SK-N-SH (cell line): ENCODE results near the gene ZNF622. TPM values are rescaled to one million over a fixed set of nuclear protein-coding genes. Genes with fewer than 3 reads are reported as not detected.

Experiments
- CTCF ChIA-PET: fragments of 300-600, 350-600 bp; formaldehyde crosslinking; extraction: SDS; loops from one replicate; lab custom pipeline; 2021; lab: Yijun Ruan, JAX
- POLR2A ChIA-PET: fragments of 350-600 bp; sonication (Branson Sonifier 250); formaldehyde crosslinking; extraction: SDS; loops from one replicate; lab custom pipeline; 2020; ENCODE audit warnings: antibody characterized with exemption, inconsistent platforms; lab: Yijun Ruan, JAX
- DNase-seq: peaks from one replicate; pipeline ENCODE4 v3.0.0; 2012
- H2AFZ ChIP-seq: fragments of 200-600 bp; sonication (generic); 2 replicates; pipeline ENCODE4 v1.8.1; 2016; ENCODE audit warnings: antibody characterized with exemption, mild to moderate bottlenecking, low read depth
- H3F3A ChIP-seq: fragments of 200-600 bp; sonication (generic); replicated peaks from 2 replicates; pipeline ENCODE3; 2016; ENCODE audit warnings: antibody characterized with exemption, mild to moderate bottlenecking; ENCODE audit not compliant: insufficient read depth
- H3K27ac ChIP-seq, 2 experiments: fragments of 200-500 bp in 1 of 2; fragments of 200-600 bp in 1 of 2; sonication (Bioruptor generic) in 1 of 2; sonication (generic), shearing (Covaris generic) in 1 of 2; 2 replicates each; pipeline versions ENCODE4 v1.5.1 to v1.6.1; 2014 to 2016; ENCODE audit warnings: low read depth in 2 of 2, inconsistent platforms in 1 of 2, low read length in 1 of 2, mild to moderate bottlenecking in 1 of 2, mixed read lengths in 1 of 2
- H3K27me3 ChIP-seq: fragments of 200-600 bp; sonication (generic), shearing (Covaris generic); 2 replicates; pipeline ENCODE4 v1.6.1; 2016; ENCODE audit warnings: mixed run types; ENCODE audit not compliant: insufficient read depth
- H3K36me3 ChIP-seq, 2 experiments: fragments of 200-500 bp in 1 of 2; fragments of 200-600 bp in 1 of 2; sonication (Bioruptor generic) in 1 of 2; sonication (generic) in 1 of 2; replicated peaks in 1 of 2; 2 replicates each; pipeline versions ENCODE3 to v1.5.1; 2014 to 2016; ENCODE audit warnings: low read length in 1 of 2, mild to moderate bottlenecking in 1 of 2; ENCODE audit not compliant: insufficient read depth in 2 of 2, control insufficient read depth in 1 of 2
- H3K4me1 ChIP-seq, 2 experiments: fragments of 200-500 bp in 1 of 2; fragments of 200-600 bp in 1 of 2; sonication (Bioruptor generic) in 1 of 2; sonication (generic), shearing (Covaris generic) in 1 of 2; 2 replicates each; pipeline versions ENCODE4 v1.5.1 to v1.6.1; 2014 to 2016; ENCODE audit warnings: low read depth in 1 of 2, low read length in 1 of 2, mixed run types in 1 of 2; ENCODE audit not compliant: insufficient read depth in 2 of 2, control insufficient read depth in 1 of 2
- H3K4me2 ChIP-seq: fragments of 200-600 bp; sonication (generic), shearing (Covaris generic); 2 replicates; pipeline ENCODE4 v1.6.1; 2017; ENCODE audit warnings: mixed run types
- H3K4me3 ChIP-seq, 2 experiments: fragments of 200-500 bp in 1 of 2; fragments of 200-600 bp in 1 of 2; sonication (Bioruptor generic) in 1 of 2; sonication (generic), shearing (Covaris generic) in 1 of 2; 2 replicates each; pipeline versions ENCODE4 v1.5.1 to v1.8.1; 2014 to 2016; ENCODE audit warnings: low read depth in 2 of 2, inconsistent platforms in 1 of 2, low read length in 1 of 2, mild to moderate bottlenecking in 1 of 2, mixed read lengths in 1 of 2, moderate library complexity in 1 of 2
- H3K79me2 ChIP-seq: fragments of 200-600 bp; sonication (generic); 2 replicates; pipeline ENCODE4 v1.8.1; 2017; ENCODE audit warnings: mild to moderate bottlenecking; ENCODE audit not compliant: insufficient read depth
- H3K9ac ChIP-seq: fragments of 200-600 bp; sonication (generic); 2 replicates; pipeline ENCODE4 v1.6.1; 2017; ENCODE audit warnings: mixed run types
- H3K9me2 ChIP-seq: fragments of 200-600 bp; sonication (generic); 2 replicates; pipeline ENCODE4 v1.6.1; 2017; ENCODE audit warnings: mixed run types
- H3K9me3 ChIP-seq: fragments of 200-600 bp; sonication (generic); 2 replicates; pipeline ENCODE4 v1.6.1; 2017; ENCODE audit warnings: mixed run types, mild to moderate bottlenecking, moderate library complexity
- H4K20me1 ChIP-seq: fragments of 200-600 bp; sonication (generic); 2 replicates; pipeline ENCODE4 v1.6.1; 2017; ENCODE audit warnings: mild to moderate bottlenecking, mixed run types; ENCODE audit not compliant: insufficient read depth
- EP300 ChIP-seq, 2 experiments: IDR thresholded peaks; 2 replicates each; pipeline versions ENCODE4 v1.4.0 to v1.6.1; 2012; ENCODE audit warnings: borderline replicate concordance in 1 of 2, low read depth in 1 of 2, low read length in 1 of 2
- EZH2phosphoT487 ChIP-seq: fragments of 200-600 bp; sonication (generic); IDR thresholded peaks from 2 replicates; pipeline ENCODE4 v1.6.1; 2017; ENCODE audit warnings: low read depth, mixed run types, mild to moderate bottlenecking, antibody characterized with exemption, moderate library complexity, borderline replicate concordance
- FOXJ3 ChIP-seq: sonication (generic); formaldehyde crosslinking; IDR thresholded peaks from 2 replicates; pipeline ENCODE4 v1.5.1; 2020; ENCODE audit warnings: mild to moderate bottlenecking, missing genetic modification reagents
- FOXM1 ChIP-seq: IDR thresholded peaks from 2 replicates; pipeline ENCODE4 v1.4.0; 2012; ENCODE audit warnings: low read depth, mild to moderate bottlenecking
- MAX ChIP-seq: IDR thresholded peaks from 2 replicates; pipeline ENCODE4 v1.4.0; 2012; ENCODE audit warnings: low read depth
- MEF2A ChIP-seq: IDR thresholded peaks from 2 replicates; pipeline ENCODE4 v1.4.0; 2012; ENCODE audit warnings: low read depth, borderline replicate concordance
- MXI1 ChIP-seq: IDR thresholded peaks from 2 replicates; pipeline ENCODE4 v1.6.1; 2012; ENCODE audit warnings: mild to moderate bottlenecking, low read depth, low read length, improper control_type of control experiment
- NFIC ChIP-seq: IDR thresholded peaks from 2 replicates; pipeline ENCODE4 v1.4.0; 2012; ENCODE audit warnings: borderline replicate concordance
- NRF1 ChIP-seq: IDR thresholded peaks from 2 replicates; pipeline ENCODE4 v1.6.1; 2012; ENCODE audit warnings: low read depth, mild to moderate bottlenecking, low read length
- RAD21 ChIP-seq: IDR thresholded peaks from 2 replicates; pipeline ENCODE4 v1.6.1; 2012; ENCODE audit warnings: mild to moderate bottlenecking, low read length
- RCOR1 ChIP-seq: fragments of 150-350 bp; IDR thresholded peaks from 2 replicates; pipeline ENCODE4 v1.6.1; 2017; ENCODE audit warnings: antibody characterized with exemption, low read length
- TAF1 ChIP-seq: IDR thresholded peaks from 2 replicates; pipeline ENCODE4 v1.6.1; 2012; ENCODE audit warnings: low read depth, mild to moderate bottlenecking, low read length, moderate library complexity, borderline replicate concordance
- TEAD4 ChIP-seq: IDR thresholded peaks from 2 replicates; pipeline ENCODE4 v1.4.0; 2012; ENCODE audit warnings: mild to moderate bottlenecking, borderline replicate concordance; ENCODE audit not compliant: insufficient read depth
- WGBS: methylation state at CpG from one replicate; pipeline ENCODE4 v1.1.6; 2017; ENCODE audit warnings: low lambda C conversion rate; 5-methylcytosine and 5-hydroxymethylcytosine counted together
- polyA plus RNA-seq, 3 experiments: library from polyadenylated mRNA; depleted of rRNA; stranded (reverse); fragments of >200 nt; gene quantifications; 2 replicates each; pipeline ENCODE4 v1.2.3, GENCODE V29; 2012
- TF ChIP-seq, protein P1 (sequence below): IDR thresholded peaks from 2 replicates; pipeline ENCODE4 v1.4.0; 2012; ENCODE audit warnings: low read depth, borderline replicate concordance

Gene ZNF622
- polyA plus RNA-seq, 1 of the 3 experiments (the other 2 are of a cell fraction) = 20.0 TPM

DNA sequence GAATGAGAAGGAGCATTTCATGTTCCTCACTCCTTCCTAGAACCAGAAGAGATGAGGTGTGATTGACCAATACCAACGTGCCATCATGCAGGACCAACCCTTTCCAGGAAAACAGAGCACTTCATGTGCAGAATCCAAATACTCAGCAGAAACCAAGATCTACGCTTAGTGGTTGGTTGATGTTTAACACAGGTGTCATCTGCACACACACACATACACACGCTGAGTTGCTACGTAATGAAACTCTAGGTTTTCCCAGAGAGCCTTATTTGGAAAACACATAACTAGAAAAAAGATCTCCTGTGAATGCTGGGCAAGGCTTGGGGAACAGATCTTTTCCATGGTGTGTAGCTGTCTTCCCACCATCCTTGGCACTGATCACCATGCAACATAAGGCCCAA lies 21.1 kb upstream of the ZNF622 start:
- Histone ChIP-seq H3K27ac (no peak overlapping the region), H3F3A (no peaks in the 10 kb centered on the region), H2AFZ (no peak overlapping the region), H3K4me3 (no peak overlapping the region), H3K4me1 (no peaks in the 10 kb centered on the region; a peak in 1 of 4 replicates), H3K79me2 (no peaks in the 10 kb centered on the region), H3K4me2 (no peak overlapping the region), H3K27me3 (no peaks in the 10 kb centered on the region), H3K36me3 (no peaks in the 10 kb centered on the region), H3K9me2 (no peaks in the 10 kb centered on the region), H4K20me1 (no peaks in the 10 kb centered on the region), H3K9ac (no peak overlapping the region), H3K9me3 (no peaks in the 10 kb centered on the region)
- ChIA-PET POLR2A (no interaction called here), CTCF (interaction anchor here (1.8 to 6.4 kb wide), 5 partner anchors 11 to 704 kb away, joined by 4 to 74 read pairs (median 13); no protein-coding TSS in a partner anchor)
- WGBS = 73% methylated on average over 4 of the region's 4 CpGs
- DNase-seq = no peak
- TF ChIP-seq MXI1 (no peak), RCOR1 (no peak), NFIC (no peak), RAD21 (no peak), MAX (no peak)

DNA sequence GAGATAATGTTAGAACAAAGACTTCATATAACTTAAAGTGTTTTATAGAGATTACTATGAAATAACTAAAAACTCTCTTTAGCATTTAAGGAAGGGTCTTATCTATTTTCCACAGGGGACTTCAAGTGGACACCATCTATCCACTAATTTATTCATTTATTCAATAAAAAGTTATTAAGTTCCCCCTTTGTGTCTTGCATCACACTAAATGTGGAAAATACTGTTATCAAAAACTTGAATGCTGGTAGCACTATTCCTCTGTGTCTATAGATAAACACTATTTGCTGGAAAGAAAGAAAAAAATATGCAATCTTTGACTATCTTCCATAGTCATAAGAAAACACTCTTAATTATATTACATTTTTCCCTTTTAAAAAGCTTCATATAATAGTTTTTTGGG lies 20.1 kb upstream of the ZNF622 start:
- Histone ChIP-seq H2AFZ (no peak overlapping the region), H3K27me3 (no peaks in the 10 kb centered on the region), H3K4me1 (no peaks in the 10 kb centered on the region; a peak in 1 of 4 replicates), H3K79me2 (no peaks in the 10 kb centered on the region), H3K9me2 (no peaks in the 10 kb centered on the region), H3K4me3 (no peak overlapping the region), H3F3A (no peaks in the 10 kb centered on the region), H3K9me3 (no peaks in the 10 kb centered on the region), H3K9ac (no peak overlapping the region), H4K20me1 (no peaks in the 10 kb centered on the region), H3K27ac (no peak overlapping the region), H3K36me3 (no peaks in the 10 kb centered on the region), H3K4me2 (no peak overlapping the region)
- ChIA-PET POLR2A (no interaction called here), CTCF (interaction anchor here (0.8 to 5.1 kb wide), 4 partner anchors 10 to 647 kb away, joined by 3 to 24 read pairs (median 5); no protein-coding TSS in a partner anchor)
- no peak for DNase-seq
- TF ChIP-seq EZH2phosphoT487 = no peak
- TF ChIP-seq FOXJ3 (CRISPR knock-in tag) = no peak

DNA sequence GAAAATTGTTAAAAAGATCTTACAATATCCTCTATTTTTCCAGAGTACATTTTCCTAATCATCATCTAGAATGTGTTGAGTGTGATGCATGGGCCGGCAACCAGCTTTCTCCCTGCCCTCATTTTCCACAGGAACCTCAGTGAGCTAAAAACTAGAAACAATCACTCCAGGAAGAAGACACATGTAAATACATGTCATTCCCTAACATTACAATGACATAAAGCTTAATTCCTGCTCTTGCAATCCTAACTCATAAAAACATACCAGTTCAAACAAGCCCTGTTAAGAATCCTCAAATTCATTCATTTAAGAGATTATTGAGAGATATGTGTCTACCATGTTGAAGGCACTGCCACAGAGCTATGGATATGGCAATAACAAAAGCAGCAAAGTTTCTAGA lies 18.5 kb upstream of the ZNF622 start:
- Histone ChIP-seq H3K27ac (no peak overlapping the region), H3K9me2 (no peaks in the 10 kb centered on the region), H2AFZ (no peak overlapping the region), H3K36me3 (no peaks in the 10 kb centered on the region), H3K79me2 (no peaks in the 10 kb centered on the region)
- TF ChIP-seq MEF2A (no peak), TEAD4 (no peak), TAF1 (no peak), RCOR1 (no peak), NRF1 (no peak), EZH2phosphoT487 (no peak), MAX (no peak), FOXM1 (no peak), EP300 (IDR thresholded peaks at IDR 0.05; ENCODE audit: borderline replicate concordance in 1 of 2, low read depth in 1 of 2, low read length in 1 of 2) (no peak), FOXJ3 (CRISPR knock-in tag) (no peak), MXI1 (no peak)
- TF ChIP-seq, protein P1, sequence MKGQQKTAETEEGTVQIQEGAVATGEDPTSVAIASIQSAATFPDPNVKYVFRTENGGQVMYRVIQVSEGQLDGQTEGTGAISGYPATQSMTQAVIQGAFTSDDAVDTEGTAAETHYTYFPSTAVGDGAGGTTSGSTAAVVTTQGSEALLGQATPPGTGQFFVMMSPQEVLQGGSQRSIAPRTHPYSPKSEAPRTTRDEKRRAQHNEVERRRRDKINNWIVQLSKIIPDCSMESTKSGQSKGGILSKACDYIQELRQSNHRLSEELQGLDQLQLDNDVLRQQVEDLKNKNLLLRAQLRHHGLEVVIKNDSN = no peak
- TF ChIP-seq, all 33 proteins: peak for 0
- Histone ChIP-seq H3K4me2 (no peak overlapping the region), H3K9ac (no peak overlapping the region), H3K4me1 (no peaks in the 10 kb centered on the region; a peak in 1 of 4 replicates), H3K4me3 (no peak overlapping the region), H3K9me3 (no peaks in the 10 kb centered on the region), H3F3A (no peaks in the 10 kb centered on the region), H4K20me1 (no peaks in the 10 kb centered on the region), H3K27me3 (no peaks in the 10 kb centered on the region)
- POLR2A ChIA-PET = no interaction called here
- CTCF ChIA-PET = interaction anchor here (1.3 to 5.1 kb wide), 4 partner anchors 9 to 719 kb away, joined by 3 to 24 read pairs (median 8); no protein-coding TSS in a partner anchor
- no peak for DNase-seq
- 97% methylated on average over 1 of the region's 1 CpG for WGBS
